Measurements from ENCODE around the gene ZNF816. TPM values are rescaled to one million over a fixed set of nuclear protein-coding genes. Genes with fewer than 3 reads are reported as not detected.

Gene ZNF816
- total RNA-seq, 1 donor from 2014 or later: 25.3 TPM

DNA sequence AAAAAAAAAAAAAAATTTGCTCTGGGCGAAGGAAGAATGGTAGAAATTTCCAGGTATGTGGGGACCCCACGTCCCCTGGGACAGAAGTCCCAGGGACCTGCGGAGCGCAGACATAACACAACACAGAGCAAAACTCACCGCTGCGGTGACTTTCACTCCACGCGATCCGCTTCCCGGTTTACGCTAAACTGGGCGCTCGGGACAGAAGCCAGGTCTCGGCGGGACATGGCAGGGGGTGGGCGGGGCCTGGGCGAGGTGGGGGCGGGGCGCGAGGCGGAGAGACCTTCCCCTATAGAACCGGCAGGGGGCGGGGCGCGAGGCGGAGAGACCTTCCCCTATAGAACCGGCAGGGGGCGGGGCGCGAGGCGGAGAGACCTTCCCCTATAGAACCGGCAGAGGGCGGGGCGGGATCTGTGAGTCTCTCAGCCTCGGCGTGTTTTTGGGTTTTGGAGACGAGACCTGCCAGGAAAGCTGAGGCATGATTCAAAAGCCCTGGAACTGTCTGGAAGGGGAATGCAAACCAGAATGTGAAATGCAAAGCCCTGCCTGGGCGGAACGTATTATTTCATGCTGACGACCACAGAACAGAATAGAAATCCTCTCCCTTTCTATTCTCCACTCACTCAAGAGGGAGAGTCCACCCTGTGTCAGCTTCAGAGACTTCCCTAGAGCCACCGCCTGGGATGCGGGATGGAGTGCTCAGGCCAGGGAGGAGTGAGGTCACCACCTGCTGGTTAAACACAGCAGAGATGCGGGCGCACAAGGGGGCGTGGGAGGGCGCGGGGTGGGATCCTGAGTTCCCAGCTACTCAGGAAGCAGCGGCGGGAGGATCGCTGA lies 30.9 kb upstream of the ZNF816 start:
- Mint-ChIP-seq H3K4me3 (ENCODE audit: low read depth) (peak overlapping the region; percentile 88), H3K4me1 (ENCODE audit: low read depth) (peaks cover 9% of the 10 kb centered on the region), H3K27me3 (peaks cover 8% of the 10 kb centered on the region), H3K36me3 (ENCODE audit: insufficient read depth) (peaks cover 5% of the 10 kb centered on the region), H3K27ac (peak overlapping the region; percentile 94), H3K9me3 (ENCODE audit: low read depth) (no peaks in the 10 kb centered on the region)
- TF ChIP-seq CTCF (IDR thresholded peaks at IDR 0.05; ENCODE audit: unreplicated experiment): peak; percentile 83
- peak; percentile 89 for DNase-seq (ENCODE audit: low spot score, unreplicated experiment)

DNA sequence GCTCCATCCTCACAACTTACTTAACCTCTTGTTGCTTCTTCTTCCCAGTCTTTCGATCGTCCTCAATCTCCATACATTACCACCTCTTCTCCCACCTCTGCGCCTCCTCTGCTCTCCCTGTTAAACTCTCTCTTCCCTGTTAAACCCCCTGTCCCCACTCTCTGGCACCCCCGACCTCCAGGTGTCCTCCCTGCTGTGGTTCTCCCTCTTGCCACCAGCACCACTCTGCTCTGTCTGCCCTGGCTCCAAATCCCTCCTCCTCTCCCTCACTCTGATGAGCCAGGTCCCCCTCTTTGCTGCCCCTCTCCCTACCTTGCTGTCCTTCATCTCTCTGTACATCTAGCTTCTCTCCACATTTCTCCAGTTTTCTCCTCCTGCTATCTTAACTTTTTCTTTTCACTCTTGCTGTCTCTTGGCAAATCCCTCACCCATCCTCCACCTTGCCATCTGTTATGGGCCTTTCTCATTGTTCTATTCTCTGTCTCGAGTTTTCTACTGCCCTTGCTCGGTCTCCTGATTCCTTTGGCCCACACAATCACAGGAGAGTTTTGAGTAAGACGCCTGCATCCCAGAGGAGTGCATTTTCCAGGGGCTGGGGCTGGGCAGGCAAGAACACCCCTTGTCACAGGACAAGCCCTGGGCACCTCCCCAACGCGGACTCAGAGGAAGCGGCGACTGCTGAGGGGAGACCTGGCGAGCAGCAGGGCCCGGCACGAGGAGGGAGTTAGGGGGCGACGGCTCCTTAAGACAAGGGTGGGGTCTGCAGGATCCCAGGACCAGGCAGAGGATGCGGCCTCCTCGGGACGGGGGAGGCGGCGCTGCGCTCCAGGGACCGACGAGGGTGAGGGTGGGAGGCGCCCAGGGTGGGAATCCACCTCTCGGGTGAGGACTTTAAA lies 29.7 kb upstream of the ZNF816 start:
- H3K4me3 Mint-ChIP-seq (ENCODE audit: low read depth): peak overlapping the region; percentile 88
- H3K9me3 Mint-ChIP-seq (ENCODE audit: low read depth): peaks cover 3% of the 10 kb centered on the region
- peak overlapping the region; percentile 85 for H3K27ac Mint-ChIP-seq
- peaks cover 11% of the 10 kb centered on the region for H3K36me3 Mint-ChIP-seq (ENCODE audit: insufficient read depth)
- no peak for TF ChIP-seq CTCF (IDR thresholded peaks at IDR 0.05; ENCODE audit: unreplicated experiment)
- H3K4me1 Mint-ChIP-seq (ENCODE audit: low read depth): peaks cover 9% of the 10 kb centered on the region
- H3K27me3 Mint-ChIP-seq: peaks cover 8% of the 10 kb centered on the region
- peak; percentile 14 for DNase-seq (ENCODE audit: low spot score, unreplicated experiment)

- peak overlapping the region; percentile 88 for H3K4me3 Mint-ChIP-seq (ENCODE audit: low read depth)
- DNase-seq (ENCODE audit: low spot score, unreplicated experiment): no peak
- TF ChIP-seq CTCF (IDR thresholded peaks at IDR 0.05; ENCODE audit: unreplicated experiment): no peak
- H3K9me3 Mint-ChIP-seq (ENCODE audit: low read depth): peaks cover 9% of the 10 kb centered on the region
- peaks cover 20% of the 10 kb centered on the region for H3K36me3 Mint-ChIP-seq (ENCODE audit: insufficient read depth)
- H3K27ac Mint-ChIP-seq: no peak overlapping the region
- H3K27me3 Mint-ChIP-seq: peaks cover 8% of the 10 kb centered on the region
- peaks cover 9% of the 10 kb centered on the region for H3K4me1 Mint-ChIP-seq (ENCODE audit: low read depth)
These were observed 28.8 kb upstream of the ZNF816 start for GRCh38 chr19:52991484-52991883.

- peaks cover 14% of the 10 kb centered on the region for H3K9me3 Mint-ChIP-seq (ENCODE audit: low read depth)
- peaks cover 9% of the 10 kb centered on the region for H3K4me1 Mint-ChIP-seq (ENCODE audit: low read depth)
- peaks cover 26% of the 10 kb centered on the region for H3K36me3 Mint-ChIP-seq (ENCODE audit: insufficient read depth)
- no peak overlapping the region for H3K27ac Mint-ChIP-seq
- peaks cover 8% of the 10 kb centered on the region for H3K27me3 Mint-ChIP-seq
- H3K4me3 Mint-ChIP-seq (ENCODE audit: low read depth): no peak overlapping the region
- TF ChIP-seq CTCF (IDR thresholded peaks at IDR 0.05; ENCODE audit: unreplicated experiment): no peak
- no peak for DNase-seq (ENCODE audit: low spot score, unreplicated experiment)
These were observed 28.2 kb upstream of the ZNF816 start for GRCh38 chr19:52990759-52991418.

GRCh38 chr19:52988506-52988905 lies 25.8 kb upstream of the ZNF816 start:
- Mint-ChIP-seq H3K27me3 (peaks cover 8% of the 10 kb centered on the region), H3K27ac (no peak overlapping the region), H3K36me3 (ENCODE audit: insufficient read depth) (peaks cover 44% of the 10 kb centered on the region), H3K4me1 (ENCODE audit: low read depth) (peaks cover 9% of the 10 kb centered on the region), H3K9me3 (ENCODE audit: low read depth) (peaks cover 25% of the 10 kb centered on the region), H3K4me3 (ENCODE audit: low read depth) (no peak overlapping the region)
- DNase-seq (ENCODE audit: low spot score, unreplicated experiment): no peak
- TF ChIP-seq CTCF (IDR thresholded peaks at IDR 0.05; ENCODE audit: unreplicated experiment): no peak
